Endothelial cell (in vitro differentiated cells): ENCODE results near the gene RHBG. TPM values are rescaled to one million over a fixed set of nuclear protein-coding genes. Genes with fewer than 3 reads are reported as not detected.

Source experiments
- DNase-seq: peaks from one replicate; pipeline ENCODE4 v3.0.0; 2021; ENCODE audit warnings: low spot score
- H3K27ac Mint-ChIP-seq: one replicate; pipeline ENCODE4 v1.8.0; 2021; ENCODE audit warnings: mixed read lengths, inconsistent platforms; ENCODE audit not compliant: unreplicated experiment
- H3K27me3 Mint-ChIP-seq: one replicate; pipeline ENCODE4 v1.8.0; 2021; ENCODE audit warnings: mild to moderate bottlenecking, moderate library complexity, mixed read lengths, inconsistent platforms; ENCODE audit not compliant: unreplicated experiment
- H3K36me3 Mint-ChIP-seq: one replicate; pipeline ENCODE4 v1.8.0; 2021; ENCODE audit warnings: mild to moderate bottlenecking, low read depth, mixed read lengths, inconsistent platforms; ENCODE audit not compliant: unreplicated experiment
- H3K4me1 Mint-ChIP-seq: one replicate; pipeline ENCODE4 v1.8.0; 2021; ENCODE audit warnings: mild to moderate bottlenecking, mixed read lengths, inconsistent platforms; ENCODE audit not compliant: unreplicated experiment
- H3K4me3 Mint-ChIP-seq: one replicate; pipeline ENCODE4 v1.8.0; 2021; ENCODE audit warnings: mild to moderate bottlenecking, mixed read lengths, inconsistent platforms; ENCODE audit not compliant: unreplicated experiment
- H3K9me3 Mint-ChIP-seq: one replicate; pipeline ENCODE4 v1.8.0; 2021; ENCODE audit warnings: mixed read lengths, inconsistent platforms; ENCODE audit not compliant: unreplicated experiment
- total RNA-seq: library from RNA; stranded (reverse); fragmentation: NEBNext Ultra II Directional; extraction: Animal tissue kit (Norgen Biotek cat#: 25700); gene quantifications from one replicate; pipeline ENCODE4 v1.2.1, GENCODE V29; 2021; ENCODE audit not compliant: unreplicated experiment
- TF ChIP-seq, protein P1 (sequence below): fragments of 200-600 bp; sonication (generic); IDR thresholded peaks from one replicate; pipeline ENCODE4 v1.5.0; 2021; ENCODE audit warnings: antibody characterized with exemption; ENCODE audit not compliant: unreplicated experiment

RHBG gene
- total RNA-seq, 1 donor from 2014 or later, result not detected

GRCh38 chr1:156407344-156407743 lies 38.3 kb downstream of the RHBG start:
- Mint-ChIP-seq H3K4me1 (peaks cover 10% of the 10 kb centered on the region), H3K4me3 (no peak overlapping the region), H3K36me3 (peaks cover 14% of the 10 kb centered on the region), H3K27ac (no peak overlapping the region), H3K9me3 (no peaks in the 10 kb centered on the region), H3K27me3 (peaks cover 12% of the 10 kb centered on the region)
- no peak for DNase-seq
- TF ChIP-seq, protein P1, sequence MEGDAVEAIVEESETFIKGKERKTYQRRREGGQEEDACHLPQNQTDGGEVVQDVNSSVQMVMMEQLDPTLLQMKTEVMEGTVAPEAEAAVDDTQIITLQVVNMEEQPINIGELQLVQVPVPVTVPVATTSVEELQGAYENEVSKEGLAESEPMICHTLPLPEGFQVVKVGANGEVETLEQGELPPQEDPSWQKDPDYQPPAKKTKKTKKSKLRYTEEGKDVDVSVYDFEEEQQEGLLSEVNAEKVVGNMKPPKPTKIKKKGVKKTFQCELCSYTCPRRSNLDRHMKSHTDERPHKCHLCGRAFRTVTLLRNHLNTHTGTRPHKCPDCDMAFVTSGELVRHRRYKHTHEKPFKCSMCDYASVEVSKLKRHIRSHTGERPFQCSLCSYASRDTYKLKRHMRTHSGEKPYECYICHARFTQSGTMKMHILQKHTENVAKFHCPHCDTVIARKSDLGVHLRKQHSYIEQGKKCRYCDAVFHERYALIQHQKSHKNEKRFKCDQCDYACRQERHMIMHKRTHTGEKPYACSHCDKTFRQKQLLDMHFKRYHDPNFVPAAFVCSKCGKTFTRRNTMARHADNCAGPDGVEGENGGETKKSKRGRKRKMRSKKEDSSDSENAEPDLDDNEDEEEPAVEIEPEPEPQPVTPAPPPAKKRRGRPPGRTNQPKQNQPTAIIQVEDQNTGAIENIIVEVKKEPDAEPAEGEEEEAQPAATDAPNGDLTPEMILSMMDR, result no peak

DNA sequence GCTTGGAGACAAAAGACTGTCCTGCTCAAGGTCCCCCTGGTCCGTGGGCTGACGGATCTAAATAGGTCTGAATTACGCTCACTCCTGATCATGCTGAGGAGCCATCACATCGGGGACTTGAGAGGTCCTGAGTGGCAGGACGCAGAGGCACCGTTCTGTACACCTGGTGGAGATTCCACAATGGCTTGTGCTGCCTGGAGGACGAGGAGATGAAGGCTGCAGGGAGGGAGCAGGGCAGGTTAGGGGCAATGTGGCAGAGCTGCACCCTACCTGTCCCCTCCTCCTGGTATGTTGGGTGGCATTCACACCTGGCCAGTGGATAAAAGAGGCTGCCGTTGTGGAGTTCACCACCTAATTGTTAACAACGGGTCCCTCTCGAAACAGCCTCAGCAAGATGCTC lies 38.7 kb downstream of the RHBG start:
- no peak for DNase-seq
- H3K4me1 Mint-ChIP-seq, result peaks cover 10% of the 10 kb centered on the region
- peaks cover 12% of the 10 kb centered on the region for H3K27me3 Mint-ChIP-seq
- peaks cover 14% of the 10 kb centered on the region for H3K36me3 Mint-ChIP-seq
- H3K4me3 Mint-ChIP-seq, result no peak overlapping the region
- H3K9me3 Mint-ChIP-seq, result no peaks in the 10 kb centered on the region
- TF ChIP-seq, protein P1, result no peak
- no peak overlapping the region for H3K27ac Mint-ChIP-seq

DNA sequence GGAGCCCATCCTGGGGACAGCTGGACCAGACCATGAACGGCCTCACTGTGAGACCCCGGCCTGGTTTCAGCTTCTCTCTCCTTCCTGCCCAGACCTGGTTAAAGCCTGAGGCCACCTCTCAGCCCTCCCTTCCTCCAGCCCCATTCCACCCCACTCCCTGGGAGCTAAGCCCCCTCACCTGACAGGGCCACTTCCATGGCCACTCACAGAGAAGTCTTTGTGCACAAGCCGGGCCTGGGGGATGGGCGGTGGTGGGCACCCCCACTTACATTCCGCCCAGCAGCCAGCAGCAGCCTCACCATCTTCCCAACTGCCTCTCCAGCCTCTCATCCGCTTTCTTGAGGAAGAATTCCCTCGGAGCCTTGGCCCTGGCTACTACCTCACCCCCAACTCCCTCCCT lies 40.4 kb downstream of the RHBG start:
- peaks cover 12% of the 10 kb centered on the region for H3K27me3 Mint-ChIP-seq
- TF ChIP-seq, protein P1, result no peak

DNA sequence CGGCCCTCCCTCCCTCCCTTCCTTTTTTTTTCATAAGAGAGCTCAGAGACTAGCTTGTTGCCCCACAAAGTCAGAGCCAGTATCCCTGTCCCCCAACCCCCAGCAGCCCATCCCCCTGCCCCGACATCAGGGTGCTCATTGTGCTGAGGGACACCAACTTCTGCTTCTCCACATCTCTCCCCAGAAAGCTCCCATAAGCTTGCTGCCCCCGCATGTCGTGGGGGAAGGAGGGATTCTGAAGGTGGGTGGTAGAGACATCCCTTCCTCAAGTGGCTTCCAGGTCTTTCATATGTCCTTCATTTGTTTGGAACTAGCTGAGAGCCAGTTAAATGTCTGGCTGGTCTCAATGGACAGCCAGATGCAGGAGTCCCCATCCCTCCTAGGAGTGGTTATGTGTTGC lies 41.2 kb downstream of the RHBG start:
- Mint-ChIP-seq H3K4me3 (no peak overlapping the region), H3K36me3 (peaks cover 24% of the 10 kb centered on the region), H3K27ac (no peak overlapping the region), H3K9me3 (no peaks in the 10 kb centered on the region), H3K4me1 (peaks cover 6% of the 10 kb centered on the region), H3K27me3 (peaks cover 12% of the 10 kb centered on the region)
- no peak for DNase-seq
- TF ChIP-seq, protein P1, result no peak

More for the DNA sequence above, 40.4 kb downstream of the RHBG start:
- peaks cover 6% of the 10 kb centered on the region for H3K4me1 Mint-ChIP-seq
- peaks cover 20% of the 10 kb centered on the region for H3K36me3 Mint-ChIP-seq
- DNase-seq, result no peak
- H3K9me3 Mint-ChIP-seq, result no peaks in the 10 kb centered on the region
- no peak overlapping the region for H3K27ac Mint-ChIP-seq
- H3K4me3 Mint-ChIP-seq, result no peak overlapping the region

GRCh38 chr1:156410740-156411139 lies 41.7 kb downstream of the RHBG start:
- H3K9me3 Mint-ChIP-seq, result no peaks in the 10 kb centered on the region
- DNase-seq, result no peak
- H3K36me3 Mint-ChIP-seq, result peaks cover 24% of the 10 kb centered on the region
- TF ChIP-seq, protein P1, result no peak
- no peak overlapping the region for H3K4me3 Mint-ChIP-seq
- H3K27me3 Mint-ChIP-seq, result peaks cover 12% of the 10 kb centered on the region
- H3K27ac Mint-ChIP-seq, result peak overlapping the region; percentile 27
- H3K4me1 Mint-ChIP-seq, result peaks cover 5% of the 10 kb centered on the region
